CD4-positive, alpha-beta memory T cell (primary cell): ENCODE results near the gene JARID2. TPM values are rescaled to one million over a fixed set of nuclear protein-coding genes. Genes with fewer than 3 reads are reported as not detected.

Experiments used
- CTCF ChIA-PET: fragments of 350-600 bp; sonication (Branson Sonifier 250); formaldehyde crosslinking; loops from one replicate; lab custom pipeline; 2021; ENCODE audit warnings: inconsistent platforms; ENCODE audit not compliant: partially characterized antibody; lab: Charles Lee
- POLR2A ChIA-PET: fragments of 350-600 bp; sonication (Branson Sonifier 250); formaldehyde crosslinking; loops from one replicate; lab custom pipeline; 2021; ENCODE audit not compliant: partially characterized antibody; lab: Charles Lee
- DNase-seq, 5 donors: peaks; one replicate each; pipeline versions ENCODE4 v3.0.0 to v3.0.0-alpha.2; 2020 to 2022; ENCODE audit warnings: mixed read lengths in 1 of 5
- H3K27ac ChIP-seq: one replicate; pipeline ENCODE4 v1.7.0; 2013; ENCODE audit warnings: low read depth, low read length
- H3K27me3 ChIP-seq: 2 replicates; pipeline ENCODE4 v1.7.0; 2013; ENCODE audit warnings: mild to moderate bottlenecking, low read length, moderate library complexity; ENCODE audit not compliant: insufficient read depth
- H3K36me3 ChIP-seq: 2 replicates; pipeline ENCODE4 v1.7.0; 2013; ENCODE audit warnings: mild to moderate bottlenecking, low read length, moderate library complexity; ENCODE audit not compliant: insufficient read depth
- H3K4me1 ChIP-seq: 2 replicates; pipeline ENCODE4 v1.7.0; 2013; ENCODE audit warnings: mild to moderate bottlenecking, low read length, moderate library complexity; ENCODE audit not compliant: insufficient read depth
- H3K4me3 ChIP-seq, 2 donors: one replicate each; pipeline ENCODE4 v1.7.0; 2013; ENCODE audit warnings: low read length in 2 of 2, mild to moderate bottlenecking in 1 of 2
- H3K9me3 ChIP-seq, 2 donors: one replicate each; pipeline ENCODE4 v1.7.0; 2013; ENCODE audit warnings: low read length in 2 of 2, control low read depth in 1 of 2; ENCODE audit not compliant: control insufficient read depth in 1 of 2
- H3K27ac Mint-ChIP-seq, 7 donors: one replicate each; pipeline ENCODE4 v1.8.0; 2020 to 2021; ENCODE audit warnings: mixed read lengths in 7 of 7, mild to moderate bottlenecking in 6 of 7, inconsistent platforms in 3 of 7, moderate library complexity in 3 of 7
- H3K27me3 Mint-ChIP-seq, 2 donors: one replicate each; pipeline ENCODE4 v1.8.0; 2020 to 2021; ENCODE audit warnings: mixed read lengths in 2 of 2
- H3K36me3 Mint-ChIP-seq, 2 donors: one replicate each; pipeline ENCODE4 v1.8.0; 2020 to 2021; ENCODE audit warnings: mixed read lengths in 2 of 2, inconsistent platforms in 1 of 2, mild to moderate bottlenecking in 1 of 2
- H3K4me1 Mint-ChIP-seq, 4 donors: one replicate each; pipeline ENCODE4 v1.8.0; 2020 to 2021; ENCODE audit warnings: mixed read lengths in 4 of 4, mild to moderate bottlenecking in 1 of 4
- H3K4me3 Mint-ChIP-seq, 8 donors: one replicate each; pipeline ENCODE4 v1.8.0; 2020 to 2021; ENCODE audit warnings: mixed read lengths in 8 of 8, mild to moderate bottlenecking in 7 of 8, moderate library complexity in 6 of 8, inconsistent platforms in 3 of 8
- H3K9me3 Mint-ChIP-seq, 8 donors: one replicate each; pipeline ENCODE4 v1.8.0; 2020 to 2021; ENCODE audit warnings: mixed read lengths in 8 of 8, mild to moderate bottlenecking in 5 of 8, inconsistent platforms in 3 of 8, moderate library complexity in 1 of 8
- intact Hi-C: fragments of 100-400 bp; cut with micrococcal nuclease; formaldehyde crosslinking; loops from one replicate; pipeline ENCODE4 v1.15.1; 2023
- polyA plus RNA-seq, 2 donors: library from polyadenylated mRNA; unstranded; fragments of 300-500 nt; fragmentation: Illumina TruSeq; gene quantifications; one replicate each; pipeline ENCODE4 v1.2.3, GENCODE V29; 2021
- total RNA-seq, 2 experiments: library from RNA; stranded (reverse); gene quantifications; one replicate each; pipeline ENCODE4 v1.2.3, GENCODE V29; 2021

JARID2 gene
- total and polyA plus RNA-seq, 4 experiments from 2014 or later, result 2.4 to 21.6 (median 16.0) TPM

- Histone ChIP-seq H3K27ac (peak overlapping the region; percentile 90), H3K36me3 (no peaks in the 10 kb centered on the region), H3K4me1 (peaks cover 54% of the 10 kb centered on the region), H3K9me3 (no peaks in the 10 kb centered on the region), H3K27me3 (no peaks in the 10 kb centered on the region), H3K4me3 (peak overlapping the region; percentile 75 to 96)
- H3K4me1 Mint-ChIP-seq, result peaks cover 32 to 69% (median 48%) of the 10 kb centered on the region in 4 donors
- CTCF ChIA-PET, result interaction anchor here (0.7 to 1.3 kb wide), 4 partner anchors 17 to 1040 kb away, joined by 3 read pairs; no protein-coding TSS in a partner anchor
- H3K4me3 Mint-ChIP-seq, result peak overlapping the region; percentile 98 to 100 (median 99)
- no peaks in the 10 kb centered on the region for H3K9me3 Mint-ChIP-seq
- DNase-seq, result peak; percentile 27 to 67 (median 62)
- POLR2A ChIA-PET, result interaction anchor here (0.6 to 1.8 kb wide), 11 partner anchors 8 to 970 kb away, joined by 3 to 11 read pairs (median 3); no protein-coding TSS in a partner anchor
- H3K36me3 Mint-ChIP-seq, result peaks cover 0 to 33% of the 10 kb centered on the region in 2 donors
- peaks cover 0 to 5% of the 10 kb centered on the region in 2 donors for H3K27me3 Mint-ChIP-seq
- intact Hi-C loops, result loop anchor here (2.0 to 10.0 kb wide), 9 partner anchors 57 to 1923 kb away; partner anchors contain the start of genes ATXN1, CD83, MCUR1 and RANBP9
- H3K27ac Mint-ChIP-seq, result peak overlapping the region; percentile 97 to 99 (median 98)
Measured at GRCh38 chr6:15247500-15248450, 1.9 kb downstream of the JARID2 start.

- peaks cover 0 to 33% of the 10 kb centered on the region in 2 donors for H3K36me3 Mint-ChIP-seq
- Histone ChIP-seq H3K9me3 (no peaks in the 10 kb centered on the region), H3K27me3 (no peaks in the 10 kb centered on the region), H3K27ac (peak overlapping the region; percentile 95), H3K4me1 (peaks cover 63% of the 10 kb centered on the region), H3K4me3 (peak overlapping the region; percentile 43 to 69), H3K36me3 (no peaks in the 10 kb centered on the region)
- peak; percentile 97 to 98 (median 98) for DNase-seq
- H3K9me3 Mint-ChIP-seq, result no peaks in the 10 kb centered on the region
- POLR2A ChIA-PET, result interaction anchor here (0.6 to 1.8 kb wide), 17 partner anchors 8 to 971 kb away, joined by 3 to 11 read pairs (median 3); no protein-coding TSS in a partner anchor
- CTCF ChIA-PET, result interaction anchor here (1.0 kb wide), 1 partner anchor 234 kb away, joined by 3 read pairs; no protein-coding TSS in a partner anchor
- H3K4me1 Mint-ChIP-seq, result peaks cover 38 to 78% (median 56%) of the 10 kb centered on the region in 4 donors
- peak overlapping the region; percentile 98 to 100 (median 100) for H3K27ac Mint-ChIP-seq
- intact Hi-C loops, result loop anchor here (2.0 to 10.0 kb wide), 9 partner anchors 56 to 1924 kb away; partner anchors contain the start of genes ATXN1, CD83, MCUR1 and RANBP9
- peaks cover 0 to 5% of the 10 kb centered on the region in 2 donors for H3K27me3 Mint-ChIP-seq
- H3K4me3 Mint-ChIP-seq, result peak overlapping the region; percentile 93 to 99 (median 98)
Measured at GRCh38 chr6:15248451-15249370, 2.8 kb downstream of the JARID2 start.

DNA sequence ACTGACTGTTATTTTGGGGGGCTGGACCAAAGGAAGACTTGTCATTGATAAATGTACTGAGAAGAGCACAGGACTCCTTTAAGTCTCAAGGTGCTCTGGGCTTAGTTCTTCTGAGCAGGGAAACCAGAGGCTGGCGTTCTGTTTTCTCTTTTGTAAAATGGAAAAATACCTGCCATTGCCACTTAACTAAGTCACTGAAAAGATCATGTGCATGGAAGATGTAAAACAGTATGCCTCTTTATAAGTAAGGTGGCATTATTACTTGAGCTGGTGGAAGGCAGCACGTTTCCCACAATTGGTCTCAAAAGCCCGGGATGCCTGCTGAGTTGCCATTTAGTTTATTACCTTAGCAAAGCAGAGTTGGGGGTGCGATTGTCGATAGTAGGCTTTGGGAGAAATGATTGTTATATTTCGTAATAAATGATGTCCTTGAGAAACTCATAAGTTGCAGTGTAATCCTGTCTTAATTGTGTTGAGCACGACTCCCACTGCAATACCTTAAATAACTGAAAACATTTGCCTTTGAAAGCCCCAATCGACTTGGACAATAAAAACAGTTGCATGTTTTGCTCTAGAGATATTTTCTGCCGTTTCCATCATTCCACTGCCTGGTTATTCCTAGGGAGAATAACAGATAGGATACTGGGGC lies 3.6 kb downstream of the JARID2 start:
- DNase-seq, result no peak
- H3K4me1 ChIP-seq, result peaks cover 66% of the 10 kb centered on the region
- CTCF ChIA-PET, result interaction anchor here (1.0 kb wide), 1 partner anchor 233 kb away, joined by 3 read pairs; no protein-coding TSS in a partner anchor
- intact Hi-C loops, result loop anchor here (2.0 to 10.0 kb wide), 9 partner anchors 55 to 1925 kb away; partner anchors contain the start of genes ATXN1, CD83, MCUR1 and RANBP9
- Mint-ChIP-seq H3K4me1 (peaks cover 46 to 86% (median 59%) of the 10 kb centered on the region in 4 donors), H3K27ac (peak overlapping the region; percentile 98 to 100 (median 100)), H3K9me3 (no peaks in the 10 kb centered on the region), H3K36me3 (peaks cover 4 to 33% of the 10 kb centered on the region in 2 donors), H3K27me3 (peaks cover 0 to 5% of the 10 kb centered on the region in 2 donors), H3K4me3 (peak overlapping the region; percentile 93 to 99 (median 98))
- H3K27me3 ChIP-seq, result no peaks in the 10 kb centered on the region
- POLR2A ChIA-PET, result interaction anchor here (0.8 to 1.8 kb wide), 9 partner anchors 9 to 610 kb away, joined by 3 to 11 read pairs (median 4); no protein-coding TSS in a partner anchor
- peak overlapping the region; percentile 43 to 69 for H3K4me3 ChIP-seq
- H3K27ac ChIP-seq, result peak overlapping the region; percentile 95
- no peaks in the 10 kb centered on the region for H3K9me3 ChIP-seq
- H3K36me3 ChIP-seq, result no peaks in the 10 kb centered on the region

DNA sequence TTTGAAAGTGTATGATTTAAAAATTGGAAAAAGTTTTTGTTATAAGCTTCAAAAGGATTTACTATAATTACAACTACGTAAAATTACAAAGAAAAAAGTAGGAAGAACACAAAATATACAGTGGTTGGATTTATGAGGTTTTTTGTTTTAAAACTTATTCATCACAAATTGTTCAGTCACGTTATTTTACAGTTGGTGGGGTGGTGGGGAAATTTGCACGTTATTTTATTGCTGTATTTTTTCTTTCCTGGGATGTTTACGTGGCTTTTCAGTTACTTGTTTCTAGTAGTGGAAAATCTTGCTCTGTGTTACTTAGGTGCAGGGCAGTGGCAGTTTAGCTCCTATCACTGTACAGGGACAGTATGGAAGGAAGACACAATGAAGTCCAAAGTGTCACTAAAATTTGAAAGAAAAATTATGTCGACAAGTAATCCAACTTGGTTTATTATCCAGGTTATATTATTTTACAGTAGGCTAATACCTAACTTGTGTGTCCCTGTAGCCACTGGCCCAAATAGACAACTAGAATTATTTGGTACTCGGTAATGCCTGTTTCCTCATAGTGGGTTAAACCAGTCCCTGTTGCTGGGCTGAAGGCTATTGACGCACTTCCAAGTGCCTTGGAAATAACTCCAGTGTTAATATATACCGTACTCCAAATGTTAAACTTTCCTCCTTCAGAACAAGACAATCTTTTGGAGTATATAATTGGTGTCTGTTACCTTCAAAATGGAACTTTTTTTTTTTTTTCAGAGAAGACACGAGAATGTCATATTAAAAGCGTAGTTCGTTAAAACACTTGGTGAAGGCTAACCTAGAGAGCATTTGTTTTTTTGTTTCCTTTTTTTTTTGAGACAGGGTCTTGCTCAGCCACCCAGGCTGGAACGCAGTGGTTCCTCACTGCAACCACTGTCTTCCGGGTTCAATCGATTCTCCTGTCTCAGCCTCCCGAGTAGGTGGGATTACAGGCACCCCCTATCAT lies 4.6 kb downstream of the JARID2 start:
- intact Hi-C loops, result no loop called here
- Histone ChIP-seq H3K27ac (peak overlapping the region; percentile 95), H3K4me1 (peaks cover 73% of the 10 kb centered on the region), H3K27me3 (no peaks in the 10 kb centered on the region), H3K4me3 (peak overlapping the region in 1 of 2 donors; percentile 69), H3K9me3 (no peaks in the 10 kb centered on the region), H3K36me3 (no peaks in the 10 kb centered on the region)
- Mint-ChIP-seq H3K27me3 (peaks cover 0 to 5% of the 10 kb centered on the region in 2 donors), H3K4me1 (peaks cover 49 to 88% (median 65%) of the 10 kb centered on the region in 4 donors), H3K9me3 (no peaks in the 10 kb centered on the region), H3K27ac (peak overlapping the region; percentile 98 to 100 (median 100)), H3K4me3 (peak overlapping the region; percentile 93 to 99 (median 98)), H3K36me3 (peaks cover 7 to 30% of the 10 kb centered on the region in 2 donors)
- ChIA-PET POLR2A (interaction anchor here (0.6 to 1.8 kb wide), 5 partner anchors 10 to 194 kb away, joined by 3 to 9 read pairs (median 3); no protein-coding TSS in a partner anchor), CTCF (no interaction called here)
- DNase-seq, result no peak

GRCh38 chr6:15252195-15252594 lies 6.3 kb downstream of the JARID2 start:
- Histone ChIP-seq H3K4me1 (peaks cover 86% of the 10 kb centered on the region), H3K36me3 (no peaks in the 10 kb centered on the region), H3K9me3 (no peaks in the 10 kb centered on the region), H3K4me3 (peak overlapping the region; percentile 8 to 9), H3K27ac (peak overlapping the region; percentile 42), H3K27me3 (no peaks in the 10 kb centered on the region)
- ChIA-PET POLR2A (interaction anchor here (0.7 kb wide), 1 partner anchor 1528 kb away, joined by 3 read pairs; no protein-coding TSS in a partner anchor), CTCF (interaction anchor here (1.0 to 1.6 kb wide), 2 partner anchors 16 to 20 kb away, joined by 3 to 4 read pairs; no protein-coding TSS in a partner anchor)
- Mint-ChIP-seq H3K9me3 (no peaks in the 10 kb centered on the region), H3K27ac (peak overlapping the region; percentile 87 to 100 (median 99)), H3K4me3 (peak overlapping the region; percentile 77 to 99 (median 87)), H3K27me3 (peaks cover 0 to 5% of the 10 kb centered on the region in 2 donors), H3K4me1 (peaks cover 57 to 88% (median 71%) of the 10 kb centered on the region in 4 donors), H3K36me3 (peaks cover 9 to 14% of the 10 kb centered on the region in 2 donors)
- DNase-seq, result no peak
- intact Hi-C loops, result no loop called here
